Heart left ventricle (tissue), 16 donors: ENCODE measurements around the gene RHCG. TPM values are rescaled to one million over a fixed set of nuclear protein-coding genes. Genes with fewer than 3 reads are reported as not detected.

Experiments used
- ATAC-seq, 4 donors: fragments of 200-7000 bp; cut with Tn5 transposase; one replicate each; pipeline ENCODE4 v1.9.1; 2020 to 2022; ENCODE audit warnings: moderate library complexity in 4 of 4, mild to moderate bottlenecking in 3 of 4, moderate number of reproducible peaks in 1 of 4
- DNase-seq, 5 donors: peaks; one replicate each; pipeline ENCODE4 v3.0.0-alpha.2; 2020
- H3K27ac ChIP-seq, 12 donors: fragments of 200-600 bp; sonication (generic) in 4 of 12; one replicate each; pipeline versions ENCODE4 v1.5.0 to v1.8.0; 2016 to 2022; ENCODE audit warnings: mild to moderate bottlenecking in 2 of 12
- H3K27me3 ChIP-seq, 9 donors: fragments of 200-600 bp; sonication (generic) in 2 of 9; one replicate each; pipeline versions ENCODE4 v1.5.1 to v1.8.0; 2016 to 2022; ENCODE audit warnings: mild to moderate bottlenecking in 3 of 9
- H3K36me3 ChIP-seq, 9 donors: fragments of 200-600 bp; sonication (generic) in 2 of 9; one replicate each; pipeline versions ENCODE4 v1.5.0 to v1.8.0; 2018 to 2022; ENCODE audit warnings: mild to moderate bottlenecking in 2 of 9
- H3K4me1 ChIP-seq, 12 donors: fragments of 200-600 bp; sonication (generic) in 4 of 12; one replicate each; pipeline versions ENCODE4 v1.5.0 to v1.8.0; 2016 to 2022; ENCODE audit warnings: mild to moderate bottlenecking in 3 of 12
- H3K4me3 ChIP-seq, 12 donors: fragments of 200-600 bp; sonication (generic) in 4 of 12; one replicate each; pipeline versions ENCODE4 v1.5.0 to v1.8.0; 2017 to 2022; ENCODE audit warnings: mild to moderate bottlenecking in 9 of 12, moderate library complexity in 4 of 12
- H3K9me3 ChIP-seq, 12 donors: fragments of 200-600 bp; sonication (generic) in 4 of 12; one replicate each; pipeline versions ENCODE4 v1.5.0 to v1.8.0; 2016 to 2022; ENCODE audit warnings: mild to moderate bottlenecking in 1 of 12
- POLR2A ChIP-seq, 2 donors: fragments of 450-650 bp; IDR thresholded peaks; one replicate each; pipeline ENCODE4 v1.6.1; 2017; ENCODE audit warnings: antibody characterized with exemption in 2 of 2, mild to moderate bottlenecking in 2 of 2, moderate library complexity in 2 of 2
- WGBS, 4 donors: extraction: QIAGEN DNeasy Blood & Tissue Kit in 2 of 4; methylation state at CpG; one replicate each; pipeline versions ENCODE4 v1.1.5 to v1.1.7; 2013 to 2018; 5-methylcytosine and 5-hydroxymethylcytosine counted together
- intact Hi-C, 10 donors: fragments of 100-400 bp; cut with DNase I; formaldehyde crosslinking; loops; one replicate each; pipeline versions ENCODE4 v1.11.1 to v1.14.2; 2022
- polyA plus RNA-seq, 2 donors: library from polyadenylated mRNA; stranded (reverse); fragments of 200-250 nt; gene quantifications; one replicate each; pipeline ENCODE4 v1.2.3, GENCODE V29; 2013
- total RNA-seq, 9 donors: library from RNA; depleted of rRNA in 2 of 9; stranded (reverse); fragments of >200 nt in 2 of 9; fragmentation: NEBNext Ultra II Directional in 3 of 9; extraction: Animal tissue kit (Norgen Biotek cat#: 25700) in 3 of 9; gene quantifications; one replicate each; pipeline versions ENCODE4 v1.1.0 to v1.2.4, GENCODE V29; 2016 to 2023
- TF ChIP-seq, protein P1 (sequence below), 12 donors: fragments of 200-600 bp; sonication (generic) in 4 of 12; IDR thresholded peaks; one replicate each; pipeline versions ENCODE4 v1.5.0 to v1.8.0; 2018 to 2022; ENCODE audit warnings: antibody characterized with exemption in 12 of 12, mild to moderate bottlenecking in 5 of 12
- donor health status: ischemic (EF 13 %, LVEDD 7.1; RV severe dilation, severe dysfunction).
- donor health status: healthy with polysubstance abuse.
- donor health status: DM: no; HTN: yes; CAD: no.
- donor health status: DM: no; HTN: no; CAD: no.
- donor health status: ischemic (EF 25% LVEDD 6.9; RV normal size, moderate dysfunction).
- donor health status: ischemic (EF 25% LVEDD 5.7; RV mildly dilated, moderate dysfunction).
- donor health status: healthy.
- donor health status: DM: yes; HTN: yes; CAD: no.
- donor health status: ischemic (EF 35%, LVEDD 5.7; RV mildly dilated, moderate dysfunction).
- donor health status: nonischemic (EF 11% LVEDD 7.7; RV severe dilation, severe dysfunction).
- donor health status: DM: yes; HTN: yes; CAD: no.
- donor health status: PGD.
- donor health status: ischemic (EF 29% LVEDD 5.4; RV normal size, mild dysfunction).
- donor health status: nonischemic (EF 23%, LVEDD 6.1; RV moderate dilation, normal function).

RHCG gene
- total and polyA plus RNA-seq, 11 donors, result 0.20 to 2.9 (median 0.76) TPM; not detected in 4

DNA sequence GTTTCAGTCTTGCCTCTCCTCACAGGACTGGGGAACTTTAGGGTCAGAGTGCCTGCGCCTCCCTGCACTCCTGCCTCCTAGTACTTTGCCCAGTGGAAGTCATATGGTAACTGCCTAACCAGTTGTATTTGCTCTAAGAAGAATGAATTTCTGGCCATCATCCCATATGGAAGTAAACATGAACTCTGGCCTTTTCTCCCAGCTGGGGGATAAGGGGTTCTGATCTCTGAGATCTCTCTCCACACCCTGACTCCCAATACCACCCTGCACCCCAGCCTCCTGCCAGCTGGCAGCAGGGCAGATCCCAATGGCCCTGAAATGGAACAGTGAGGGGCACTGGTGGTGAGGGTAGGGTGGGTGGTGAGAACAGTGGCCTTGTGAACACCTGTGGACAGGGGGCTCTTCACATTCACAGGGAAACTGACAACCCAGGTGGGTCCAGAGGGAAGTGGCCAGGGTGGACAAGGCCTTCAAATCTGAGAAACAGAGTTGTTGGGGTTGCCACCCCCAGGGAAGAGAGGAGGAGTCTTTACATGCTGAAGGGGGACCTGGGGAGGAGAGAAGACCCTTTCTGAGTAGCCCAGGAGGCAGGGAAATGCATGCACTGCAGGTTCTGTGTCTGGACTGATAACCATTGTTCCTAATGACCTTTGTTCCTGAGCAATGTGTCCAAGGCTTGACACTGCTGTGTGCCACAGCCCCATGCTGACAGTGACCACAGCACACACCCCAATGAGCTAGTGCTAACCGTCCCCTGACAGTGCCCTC is 36.9 kb downstream of the RHCG start:
- peaks cover 0 to 10% (median 2%) of the 10 kb centered on the region in 12 donors for H3K9me3 ChIP-seq
- WGBS, 4 donors, result 50 to 63% (median 55%) methylated on average over 2 of the region's 2 CpGs
- ATAC-seq, result no peak
- no peak for DNase-seq
- H3K27me3 ChIP-seq, result peaks cover 0 to 33% (median 0%) of the 10 kb centered on the region in 9 donors
- H3K36me3 ChIP-seq, result no peaks in the 10 kb centered on the region
- TF ChIP-seq, protein P1, sequence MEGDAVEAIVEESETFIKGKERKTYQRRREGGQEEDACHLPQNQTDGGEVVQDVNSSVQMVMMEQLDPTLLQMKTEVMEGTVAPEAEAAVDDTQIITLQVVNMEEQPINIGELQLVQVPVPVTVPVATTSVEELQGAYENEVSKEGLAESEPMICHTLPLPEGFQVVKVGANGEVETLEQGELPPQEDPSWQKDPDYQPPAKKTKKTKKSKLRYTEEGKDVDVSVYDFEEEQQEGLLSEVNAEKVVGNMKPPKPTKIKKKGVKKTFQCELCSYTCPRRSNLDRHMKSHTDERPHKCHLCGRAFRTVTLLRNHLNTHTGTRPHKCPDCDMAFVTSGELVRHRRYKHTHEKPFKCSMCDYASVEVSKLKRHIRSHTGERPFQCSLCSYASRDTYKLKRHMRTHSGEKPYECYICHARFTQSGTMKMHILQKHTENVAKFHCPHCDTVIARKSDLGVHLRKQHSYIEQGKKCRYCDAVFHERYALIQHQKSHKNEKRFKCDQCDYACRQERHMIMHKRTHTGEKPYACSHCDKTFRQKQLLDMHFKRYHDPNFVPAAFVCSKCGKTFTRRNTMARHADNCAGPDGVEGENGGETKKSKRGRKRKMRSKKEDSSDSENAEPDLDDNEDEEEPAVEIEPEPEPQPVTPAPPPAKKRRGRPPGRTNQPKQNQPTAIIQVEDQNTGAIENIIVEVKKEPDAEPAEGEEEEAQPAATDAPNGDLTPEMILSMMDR (IDR thresholded peaks at IDR 0.05), result no peak
- no peak for TF ChIP-seq POLR2A (IDR thresholded peaks at IDR 0.05)
- H3K4me1 ChIP-seq, result no peaks in the 10 kb centered on the region
- no peak overlapping the region for H3K27ac ChIP-seq
- intact Hi-C loops, result loop anchor here in 1 of 10 donors (10.0 kb wide), 1 partner anchor 65 kb away; no protein-coding TSS in a partner anchor
- no peak overlapping the region for H3K4me3 ChIP-seq

DNA sequence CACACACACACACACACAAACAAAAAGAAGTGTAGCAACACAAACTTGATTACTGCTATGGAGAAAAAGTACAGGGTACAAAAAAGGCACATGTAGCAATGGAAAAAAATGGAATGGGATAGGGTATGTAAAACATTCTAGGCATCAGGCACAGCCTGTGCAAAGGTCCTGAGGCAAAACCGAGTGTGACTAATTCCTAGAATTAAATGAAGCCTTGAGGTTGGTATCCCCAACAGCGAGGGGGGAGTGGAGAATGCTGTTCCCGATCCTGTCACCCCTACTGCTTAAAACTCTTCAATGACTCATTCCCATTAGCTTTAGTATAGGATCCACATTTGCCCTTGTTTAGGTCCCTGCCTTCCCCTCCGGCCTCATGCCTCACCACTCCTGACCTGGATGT is 37.9 kb downstream of the RHCG start:
- TF ChIP-seq, protein P1 (IDR thresholded peaks at IDR 0.05), result no peak
- no peak for TF ChIP-seq POLR2A (IDR thresholded peaks at IDR 0.05)
- Histone ChIP-seq H3K9me3 (peaks cover 0 to 10% (median 2%) of the 10 kb centered on the region in 12 donors), H3K4me3 (no peak overlapping the region), H3K27me3 (peaks cover 0 to 32% (median 0%) of the 10 kb centered on the region in 9 donors), H3K27ac (no peak overlapping the region), H3K36me3 (no peaks in the 10 kb centered on the region), H3K4me1 (no peaks in the 10 kb centered on the region)
- DNase-seq (no peak), ATAC-seq (no peak)
- intact Hi-C loops, result no loop called here
- WGBS, 4 donors, result 62 to 74% (median 68%) methylated on average over 4 of the region's 4 CpGs

DNA sequence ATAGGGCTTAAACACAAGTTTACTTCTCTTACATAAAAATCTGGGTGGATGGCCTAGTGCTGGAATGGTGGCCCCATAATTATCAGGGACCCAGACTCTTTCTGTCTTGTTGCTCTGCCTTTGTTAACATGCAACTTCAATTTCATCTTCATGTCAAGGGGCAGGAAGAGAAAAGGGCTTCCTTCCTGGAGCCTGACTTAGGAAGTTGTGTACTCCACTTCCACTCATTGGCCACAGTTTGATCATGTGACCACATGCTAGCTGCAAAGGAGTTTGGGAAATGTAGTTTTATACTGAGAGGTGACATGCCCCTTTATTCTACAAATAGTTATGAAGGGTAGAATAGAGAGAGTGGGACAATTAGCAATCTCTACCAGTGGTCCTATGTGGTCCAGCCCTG is 39.3 kb downstream of the RHCG start:
- Histone ChIP-seq H3K4me1 (no peaks in the 10 kb centered on the region), H3K27me3 (peaks cover 0 to 40% (median 7%) of the 10 kb centered on the region in 9 donors), H3K36me3 (no peaks in the 10 kb centered on the region), H3K9me3 (peaks cover 0 to 10% (median 2%) of the 10 kb centered on the region in 12 donors), H3K27ac (no peak overlapping the region), H3K4me3 (no peak overlapping the region)
- intact Hi-C loops, result no loop called here
- DNase-seq (no peak), ATAC-seq (no peak)
- TF ChIP-seq, protein P1 (IDR thresholded peaks at IDR 0.05), result no peak
- no peak for TF ChIP-seq POLR2A (IDR thresholded peaks at IDR 0.05)

DNA sequence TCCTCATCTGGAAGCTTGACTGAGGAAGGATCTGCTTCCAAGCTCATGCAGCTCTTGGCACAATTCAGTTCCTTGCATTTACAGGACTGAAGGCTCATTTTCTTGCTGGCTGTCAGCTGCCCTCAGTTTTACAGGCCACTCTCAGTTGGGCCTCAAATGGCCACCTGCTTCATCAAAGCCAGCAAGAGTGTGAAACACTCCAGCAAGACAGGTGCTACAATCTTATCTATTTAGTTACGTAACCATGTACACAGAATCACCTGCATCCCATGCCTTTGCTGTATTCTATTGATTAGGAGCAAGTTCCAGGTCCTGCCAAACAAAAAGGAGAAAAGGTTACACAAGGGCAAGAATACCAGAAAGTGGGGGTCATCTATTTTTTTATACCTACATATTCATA is 40.8 kb downstream of the RHCG start:
- Histone ChIP-seq H3K4me3 (no peak overlapping the region), H3K27ac (no peak overlapping the region), H3K27me3 (peaks cover 0 to 41% (median 10%) of the 10 kb centered on the region in 9 donors), H3K36me3 (no peaks in the 10 kb centered on the region), H3K9me3 (peaks cover 0 to 10% (median 2%) of the 10 kb centered on the region in 12 donors), H3K4me1 (no peaks in the 10 kb centered on the region)
- ATAC-seq (no peak), DNase-seq (no peak)
- WGBS, 4 donors, result 80 to 90% (median 85%) methylated on average over 1 of the region's 1 CpG
- intact Hi-C loops, result no loop called here
- TF ChIP-seq, protein P1 (IDR thresholded peaks at IDR 0.05), result no peak
- no peak for TF ChIP-seq POLR2A (IDR thresholded peaks at IDR 0.05)
